ENCODE measurements around the gene HNRNPA1L2.

DNA sequence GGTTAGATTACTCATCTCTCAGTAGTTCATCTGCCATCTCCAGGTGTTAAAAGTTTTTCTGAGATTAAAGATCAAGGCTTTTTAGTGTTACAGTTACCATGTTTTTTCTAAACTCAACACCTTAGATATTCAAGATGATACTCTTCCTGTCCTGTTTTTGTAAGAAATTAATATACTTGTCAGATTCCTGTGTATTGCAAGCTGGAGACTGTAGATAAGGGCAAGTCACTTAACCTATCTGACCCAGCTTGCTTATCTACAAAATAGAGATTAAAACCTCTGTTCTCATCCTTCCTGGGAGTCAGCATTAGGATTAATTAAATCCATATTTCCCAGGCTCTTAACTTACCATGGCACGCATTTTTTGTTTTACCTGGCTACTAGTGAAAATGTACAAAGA lies 35.6 kb downstream of the HNRNPA1L2 start:
- TF ChIP-seq, protein P1, sequence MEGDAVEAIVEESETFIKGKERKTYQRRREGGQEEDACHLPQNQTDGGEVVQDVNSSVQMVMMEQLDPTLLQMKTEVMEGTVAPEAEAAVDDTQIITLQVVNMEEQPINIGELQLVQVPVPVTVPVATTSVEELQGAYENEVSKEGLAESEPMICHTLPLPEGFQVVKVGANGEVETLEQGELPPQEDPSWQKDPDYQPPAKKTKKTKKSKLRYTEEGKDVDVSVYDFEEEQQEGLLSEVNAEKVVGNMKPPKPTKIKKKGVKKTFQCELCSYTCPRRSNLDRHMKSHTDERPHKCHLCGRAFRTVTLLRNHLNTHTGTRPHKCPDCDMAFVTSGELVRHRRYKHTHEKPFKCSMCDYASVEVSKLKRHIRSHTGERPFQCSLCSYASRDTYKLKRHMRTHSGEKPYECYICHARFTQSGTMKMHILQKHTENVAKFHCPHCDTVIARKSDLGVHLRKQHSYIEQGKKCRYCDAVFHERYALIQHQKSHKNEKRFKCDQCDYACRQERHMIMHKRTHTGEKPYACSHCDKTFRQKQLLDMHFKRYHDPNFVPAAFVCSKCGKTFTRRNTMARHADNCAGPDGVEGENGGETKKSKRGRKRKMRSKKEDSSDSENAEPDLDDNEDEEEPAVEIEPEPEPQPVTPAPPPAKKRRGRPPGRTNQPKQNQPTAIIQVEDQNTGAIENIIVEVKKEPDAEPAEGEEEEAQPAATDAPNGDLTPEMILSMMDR (IDR thresholded peaks at IDR 0.05 in 8 of 11, conservative IDR thresholded peaks at IDR 0.05 in 3 of 11), result no peak
- TF ChIP-seq POLR2A (IDR thresholded peaks at IDR 0.05), result no peak

Data from spleen (tissue), 7 donors.